Astrocyte (in vitro differentiated cells and primary cell): Measurements from ENCODE around the gene CD58.

Experiments used
- CTCF ChIP-seq: IDR thresholded peaks from 2 replicates; pipeline ENCODE4 v1.5.1; 2011; ENCODE audit warnings: low read depth, mild to moderate bottlenecking, inconsistent platforms, low read length, moderate library complexity; ENCODE audit not compliant: insufficient read depth
- EZH2 ChIP-seq: IDR thresholded peaks from 2 replicates; pipeline ENCODE4 v1.6.1; 2012; ENCODE audit warnings: mild to moderate bottlenecking, low read length, inconsistent platforms; ENCODE audit not compliant: insufficient read depth

GRCh38 chr1:116521186-116521585 lies 49.6 kb downstream of the CD58 start:
- TF ChIP-seq CTCF (no peak), EZH2 (no peak)
